GM19467 (cell line): ENCODE results near the gene PROB1.
A peak's percentile ranks its signal among the peaks of the same experiment; 100 is the strongest.

Source experiments
- ATAC-seq: cut with Tn5 transposase; IDR thresholded peaks from one replicate; pipeline ENCODE4 v1.9.1; 2021; ENCODE audit warnings: mild to moderate bottlenecking, moderate library complexity; ENCODE audit not compliant: unreplicated experiment

The PROB1 gene

DNA sequence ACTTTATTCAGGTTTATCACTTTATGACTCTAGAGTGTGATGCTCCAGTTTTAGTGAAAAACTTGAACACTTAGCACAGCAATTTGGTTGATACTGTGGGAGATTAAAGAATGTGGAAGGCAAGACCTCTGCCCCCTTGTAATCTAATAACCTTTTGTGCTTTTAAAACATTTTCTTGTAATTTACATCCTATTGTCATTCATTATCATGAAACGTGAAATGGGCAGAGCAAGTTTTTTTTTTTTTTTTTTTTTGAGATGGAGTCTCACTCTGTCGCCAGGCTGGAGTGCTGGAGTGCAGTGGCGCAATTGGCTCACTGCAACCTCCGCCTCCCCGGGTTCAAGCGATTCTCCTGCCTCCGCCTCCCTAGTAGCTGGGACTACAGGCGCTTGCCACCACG, 51.4 kb downstream of the PROB1 start:
- ATAC-seq = no peak

DNA sequence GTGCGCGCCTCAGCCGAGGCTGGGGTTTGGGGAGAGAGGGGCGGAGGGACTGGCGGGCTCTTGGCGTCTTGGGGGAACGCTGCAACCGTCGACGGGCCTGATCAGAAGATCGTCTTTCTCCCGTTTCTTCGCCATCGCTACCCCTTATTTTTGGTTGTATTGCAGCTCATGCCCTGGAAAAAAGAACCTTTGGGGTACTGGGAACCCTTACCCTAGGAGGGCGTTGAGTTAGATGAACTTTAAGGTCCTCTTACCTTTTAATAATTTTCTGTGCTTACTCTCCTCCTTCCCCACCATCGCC, 52.5 kb downstream of the PROB1 start:
- ATAC-seq = peak; percentile 41

DNA sequence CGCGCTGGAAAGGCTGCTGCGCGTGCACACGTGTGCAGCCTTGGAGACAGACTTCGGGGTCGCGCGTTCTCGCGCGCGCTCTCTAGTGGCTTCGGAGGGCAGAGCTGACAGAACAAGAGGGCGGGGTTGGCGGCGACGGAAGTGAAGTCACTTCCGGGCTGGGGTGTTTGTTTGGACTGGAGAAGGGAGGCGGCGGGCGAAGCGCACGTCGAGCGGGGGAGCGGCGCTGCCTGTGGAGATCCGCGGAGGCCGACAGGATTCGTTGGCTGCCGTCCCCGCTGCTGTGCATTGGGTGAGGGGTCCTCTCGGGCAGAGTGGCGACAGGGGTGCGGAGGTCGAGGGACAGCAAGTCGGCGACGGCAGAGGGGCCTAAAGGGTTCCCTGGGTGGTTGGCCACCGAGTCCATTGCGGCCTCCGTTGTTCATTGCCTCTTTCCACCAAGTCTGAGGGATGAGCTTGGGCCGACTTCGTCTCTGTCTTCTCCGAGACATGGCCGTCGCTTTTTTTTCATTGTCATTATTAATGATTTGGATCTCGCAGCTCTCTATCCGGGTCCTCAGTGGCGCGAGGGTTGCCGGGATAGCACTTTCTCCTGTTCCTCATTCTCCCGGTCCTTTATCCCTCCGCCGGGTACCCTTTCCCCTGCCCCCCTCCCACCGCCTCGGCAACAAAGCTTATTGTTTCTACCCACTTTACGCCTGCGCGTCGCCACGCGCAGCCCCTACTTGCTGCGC, 53.0 kb downstream of the PROB1 start, which contains the start of gene PAIP2:
TSS of gene PAIP2 (plus strand) at position 166 of the 734 bp plus-strand sequence. CDS start 21,931 bp downstream, outside the sequence.
- peak; percentile 91 for ATAC-seq

DNA sequence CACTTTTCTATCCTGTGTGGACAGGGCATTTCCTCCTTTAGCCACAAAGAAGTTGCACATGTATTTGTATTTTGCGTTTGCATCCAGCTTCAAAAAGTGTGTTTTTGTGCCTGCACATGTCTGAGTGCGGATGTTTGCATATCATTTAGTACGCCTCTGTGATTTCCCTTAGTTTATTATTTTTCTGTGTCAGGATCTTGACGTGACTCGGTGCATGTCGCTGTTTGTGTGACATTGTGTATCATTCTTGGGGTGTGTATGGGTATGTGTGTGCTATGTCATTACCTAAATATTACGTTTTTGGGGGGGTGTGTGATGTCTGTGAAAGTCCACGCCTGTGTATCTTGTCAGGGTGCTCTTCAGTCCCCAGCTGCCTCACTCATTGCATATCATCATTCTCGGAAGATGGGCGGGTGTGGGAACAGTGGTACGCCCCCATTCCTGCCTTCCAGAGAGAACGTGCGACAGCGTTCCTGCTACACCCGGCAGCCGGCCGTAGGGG, 53.7 kb downstream of the PROB1 start:
- ATAC-seq = no peak
